Nephron (organoid): ENCODE results near the gene PRXL2C.
"Not testable (repeated sequence)": the region's sequence is repeated elsewhere in the genome, so short reads cannot be mapped to it uniquely, and the experiment has no call there.

Experiments
- H3K27ac Mint-ChIP-seq, 3 experiments: 2 replicates each; pipeline ENCODE4 v1.8.0; 2020; ENCODE audit warnings: mixed read lengths in 3 of 3, mild to moderate bottlenecking in 2 of 3, moderate library complexity in 1 of 3
- H3K27me3 Mint-ChIP-seq: 2 replicates; pipeline ENCODE4 v1.8.0; 2021; ENCODE audit warnings: low read depth, mild to moderate bottlenecking, moderate library complexity, mixed read lengths
- H3K36me3 Mint-ChIP-seq: 2 replicates; pipeline ENCODE4 v1.8.0; 2020; ENCODE audit warnings: low read depth, mixed read lengths
- H3K4me1 Mint-ChIP-seq: 2 replicates; pipeline ENCODE4 v1.8.0; 2020; ENCODE audit warnings: mixed read lengths
- H3K4me3 Mint-ChIP-seq, 3 experiments: 2 replicates each; pipeline ENCODE4 v1.8.0; 2020; ENCODE audit warnings: mild to moderate bottlenecking in 3 of 3, mixed read lengths in 3 of 3, moderate library complexity in 2 of 3
- H3K9me3 Mint-ChIP-seq: 2 replicates; pipeline ENCODE4 v1.8.0; 2020; ENCODE audit warnings: mixed read lengths
- CTCF ChIP-seq, 3 experiments: fragments of 200-600 bp; sonication (generic); IDR thresholded peaks; one replicate each; pipeline ENCODE4 v1.5.0; 2021; ENCODE audit warnings: antibody characterized with exemption in 3 of 3; ENCODE audit not compliant: unreplicated experiment in 3 of 3

PRXL2C gene

GRCh38 chr9:96655198-96655851, at the start of gene PRXL2C:
PRXL2C (minus strand) TSS chr9:96655317; CDS start chr9:96655281, 36 bp downstream.
- Mint-ChIP-seq H3K27me3 (peaks cover 9% of the 10 kb centered on the region), H3K36me3 (peaks cover 3% of the 10 kb centered on the region), H3K27ac (peak within 1 kb of the TSS; percentile 79 to 93 (median 89)), H3K4me3 (peak within 1 kb of the TSS; percentile 88 to 93 (median 89)), H3K4me1 (no peaks in the 10 kb centered on the region), H3K9me3 (no peaks in the 10 kb centered on the region)
- no peak for TF ChIP-seq CTCF (IDR thresholded peaks at IDR 0.05; ENCODE audit: unreplicated experiment in 3 of 3)

GRCh38 chr9:96700721-96701375, 45.7 kb upstream of the PRXL2C start:
- H3K36me3 Mint-ChIP-seq, H3K4me3 Mint-ChIP-seq, H3K4me1 Mint-ChIP-seq, H3K27ac Mint-ChIP-seq, H3K27me3 Mint-ChIP-seq: not testable (repeated sequence)
- peaks cover 52% of the 10 kb centered on the region for H3K9me3 Mint-ChIP-seq

GRCh38 chr9:96691326-96691725, 36.2 kb upstream of the PRXL2C start:
- H3K36me3 Mint-ChIP-seq: no peaks in the 10 kb centered on the region
- H3K27me3 Mint-ChIP-seq: peaks cover 4% of the 10 kb centered on the region
- H3K9me3 Mint-ChIP-seq: peaks cover 22% of the 10 kb centered on the region
- no peak for TF ChIP-seq CTCF (IDR thresholded peaks at IDR 0.05; ENCODE audit: unreplicated experiment in 3 of 3)
- H3K4me3 Mint-ChIP-seq: no peak overlapping the region
- H3K4me1 Mint-ChIP-seq: no peaks in the 10 kb centered on the region
- no peak overlapping the region for H3K27ac Mint-ChIP-seq

- peaks cover 20% of the 10 kb centered on the region for H3K9me3 Mint-ChIP-seq
- H3K27ac Mint-ChIP-seq: no peak overlapping the region
- H3K27me3 Mint-ChIP-seq: peaks cover 4% of the 10 kb centered on the region
- H3K4me1 Mint-ChIP-seq: no peaks in the 10 kb centered on the region
- H3K4me3 Mint-ChIP-seq: no peak overlapping the region
- no peaks in the 10 kb centered on the region for H3K36me3 Mint-ChIP-seq
- TF ChIP-seq CTCF (IDR thresholded peaks at IDR 0.05; ENCODE audit: unreplicated experiment in 3 of 3): no peak
Measured at GRCh38 chr9:96688745-96689464, 33.8 kb upstream of the PRXL2C start.

GRCh38 chr9:96688187-96688586, 33.1 kb upstream of the PRXL2C start:
- Mint-ChIP-seq H3K27ac (no peak overlapping the region), H3K4me1 (no peaks in the 10 kb centered on the region), H3K27me3 (peaks cover 4% of the 10 kb centered on the region), H3K9me3 (peaks cover 17% of the 10 kb centered on the region), H3K36me3 (no peaks in the 10 kb centered on the region), H3K4me3 (peak overlapping the region in 1 of 3 experiments; percentile 0)
- no peak for TF ChIP-seq CTCF (IDR thresholded peaks at IDR 0.05; ENCODE audit: unreplicated experiment in 3 of 3)

- peak overlapping the region; percentile 82 to 84 (median 83) for H3K4me3 Mint-ChIP-seq
- H3K4me1 Mint-ChIP-seq: no peaks in the 10 kb centered on the region
- H3K9me3 Mint-ChIP-seq: peaks cover 12% of the 10 kb centered on the region
- TF ChIP-seq CTCF (IDR thresholded peaks at IDR 0.05; ENCODE audit: unreplicated experiment in 3 of 3): peak; percentile 30 to 56 (median 32)
- H3K27ac Mint-ChIP-seq: no peak overlapping the region
- H3K36me3 Mint-ChIP-seq: no peaks in the 10 kb centered on the region
- peaks cover 4% of the 10 kb centered on the region for H3K27me3 Mint-ChIP-seq
Measured at GRCh38 chr9:96686638-96687335, 31.7 kb upstream of the PRXL2C start.
